Measurements from ENCODE around the gene ZNF317.

DNA sequence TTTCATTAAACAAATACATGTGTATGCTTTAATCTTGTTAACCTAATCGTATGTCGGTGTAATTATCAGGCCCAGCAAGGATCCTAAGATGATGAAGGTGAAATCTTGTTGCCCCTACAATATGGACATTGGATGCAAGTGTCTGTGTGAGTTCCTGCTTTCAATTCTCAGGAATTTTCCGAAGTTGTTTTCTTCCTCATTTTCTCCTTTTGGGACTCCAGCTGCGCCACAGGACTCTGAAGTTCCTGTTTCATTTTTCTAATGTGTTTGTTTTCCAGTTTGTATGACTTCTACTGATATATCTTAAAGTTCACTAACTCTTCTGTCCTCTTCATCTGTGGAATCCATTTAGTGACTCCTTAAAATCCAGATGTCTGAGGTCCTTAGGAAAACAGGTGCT lies 26.6 kb downstream of the ZNF317 start:
- TF ChIP-seq ZFX (CRISPR knock-in tag; IDR thresholded peaks at IDR 0.05) (no peak), CEBPB (tag; IDR thresholded peaks at IDR 0.05) (no peak), POLR2A (conservative IDR thresholded peaks at IDR 0.05) (no peak), CBFB (CRISPR knock-in tag; IDR thresholded peaks at IDR 0.05) (no peak), CHCHD3 (CRISPR knock-in tag; IDR thresholded peaks at IDR 0.05) (no peak), ZNF232 (CRISPR knock-in tag; IDR thresholded peaks at IDR 0.05) (no peak), HEY1 (CRISPR knock-in tag; IDR thresholded peaks at IDR 0.05; ENCODE audit: borderline replicate concordance) (no peak), FOXM1 (IDR thresholded peaks at IDR 0.05; ENCODE audit: low read depth) (no peak), FOXM1 (CRISPR knock-in tag; IDR thresholded peaks at IDR 0.05; ENCODE audit: low read depth) (no peak), BRCA1 (IDR thresholded peaks at IDR 0.05) (no peak), BRCA1 (CRISPR knock-in tag; IDR thresholded peaks at IDR 0.05) (no peak)
- TF ChIP-seq, protein P1, sequence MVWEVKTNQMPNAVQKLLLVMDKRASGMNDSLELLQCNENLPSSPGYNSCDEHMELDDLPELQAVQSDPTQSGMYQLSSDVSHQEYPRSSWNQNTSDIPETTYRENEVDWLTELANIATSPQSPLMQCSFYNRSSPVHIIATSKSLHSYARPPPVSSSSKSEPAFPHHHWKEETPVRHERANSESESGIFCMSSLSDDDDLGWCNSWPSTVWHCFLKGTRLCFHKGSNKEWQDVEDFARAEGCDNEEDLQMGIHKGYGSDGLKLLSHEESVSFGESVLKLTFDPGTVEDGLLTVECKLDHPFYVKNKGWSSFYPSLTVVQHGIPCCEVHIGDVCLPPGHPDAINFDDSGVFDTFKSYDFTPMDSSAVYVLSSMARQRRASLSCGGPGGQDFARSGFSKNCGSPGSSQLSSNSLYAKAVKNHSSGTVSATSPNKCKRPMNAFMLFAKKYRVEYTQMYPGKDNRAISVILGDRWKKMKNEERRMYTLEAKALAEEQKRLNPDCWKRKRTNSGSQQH (CRISPR knock-in tag; IDR thresholded peaks at IDR 0.05) = no peak
- TF ChIP-seq, protein P2, sequence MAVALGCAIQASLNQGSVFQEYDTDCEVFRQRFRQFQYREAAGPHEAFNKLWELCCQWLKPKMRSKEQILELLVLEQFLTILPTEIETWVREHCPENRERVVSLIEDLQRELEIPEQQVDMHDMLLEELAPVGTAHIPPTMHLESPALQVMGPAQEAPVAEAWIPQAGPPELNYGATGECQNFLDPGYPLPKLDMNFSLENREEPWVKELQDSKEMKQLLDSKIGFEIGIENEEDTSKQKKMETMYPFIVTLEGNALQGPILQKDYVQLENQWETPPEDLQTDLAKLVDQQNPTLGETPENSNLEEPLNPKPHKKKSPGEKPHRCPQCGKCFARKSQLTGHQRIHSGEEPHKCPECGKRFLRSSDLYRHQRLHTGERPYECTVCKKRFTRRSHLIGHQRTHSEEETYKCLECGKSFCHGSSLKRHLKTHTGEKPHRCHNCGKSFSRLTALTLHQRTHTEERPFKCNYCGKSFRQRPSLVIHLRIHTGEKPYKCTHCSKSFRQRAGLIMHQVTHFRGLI (CRISPR knock-in tag; IDR thresholded peaks at IDR 0.05) = no peak
